ENCODE measurements around the gene OR4F15.

OR4F15 gene

GRCh38 chr15:101775136-101775535 lies 36.9 kb upstream of the OR4F15 start:
- no peak for TF ChIP-seq CEBPB (IDR thresholded peaks at IDR 0.05)

- no peak for TF ChIP-seq EP300 (IDR thresholded peaks at IDR 0.05; ENCODE audit: borderline replicate concordance)
- no peak for TF ChIP-seq TAF1 (IDR thresholded peaks at IDR 0.05; ENCODE audit: low read depth)
- no peak for TF ChIP-seq NFIC (IDR thresholded peaks at IDR 0.05)
These were observed 30.1 kb upstream of the OR4F15 start for GRCh38 chr15:101781928-101782327.

DNA sequence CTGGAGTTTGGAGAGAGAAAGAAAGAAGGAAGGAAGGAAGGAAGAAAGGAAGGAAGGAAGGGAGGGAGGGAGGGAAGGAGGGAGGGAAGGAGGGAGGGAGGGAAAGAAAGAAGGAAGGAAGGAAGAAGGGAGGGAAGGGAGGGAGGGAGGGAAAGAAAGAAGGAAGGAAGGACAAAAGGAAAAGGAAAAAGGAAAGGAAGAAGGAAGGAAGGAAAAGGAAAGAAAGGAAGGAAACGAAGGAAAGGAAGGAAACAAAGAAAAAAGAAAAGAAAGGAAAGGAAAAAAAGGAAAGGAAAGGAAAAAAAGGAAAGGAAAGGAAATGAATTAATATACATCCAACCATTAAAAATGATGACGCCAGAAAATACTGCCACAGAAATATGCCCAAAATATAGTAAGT lies 27.4 kb upstream of the OR4F15 start:
- no peak for TF ChIP-seq EGR1 (IDR thresholded peaks at IDR 0.05)
- no peak for TF ChIP-seq FOXM1 (IDR thresholded peaks at IDR 0.05; ENCODE audit: borderline replicate concordance, low read depth)
- TF ChIP-seq CEBPB (IDR thresholded peaks at IDR 0.05), result no peak
- TF ChIP-seq EP300 (IDR thresholded peaks at IDR 0.05; ENCODE audit: borderline replicate concordance), result no peak
- no peak for TF ChIP-seq TEAD4 (IDR thresholded peaks at IDR 0.05)
- TF ChIP-seq TCF12 (IDR thresholded peaks at IDR 0.05; ENCODE audit: low read depth), result no peak
- no peak for TF ChIP-seq ZBTB7A (IDR thresholded peaks at IDR 0.05; ENCODE audit: low read depth)
- no peak for TF ChIP-seq RAD21 (IDR thresholded peaks at IDR 0.05; ENCODE audit: low read depth)
- no peak for TF ChIP-seq YY1 (IDR thresholded peaks at IDR 0.05; ENCODE audit: low read depth)
- TF ChIP-seq, protein P1, sequence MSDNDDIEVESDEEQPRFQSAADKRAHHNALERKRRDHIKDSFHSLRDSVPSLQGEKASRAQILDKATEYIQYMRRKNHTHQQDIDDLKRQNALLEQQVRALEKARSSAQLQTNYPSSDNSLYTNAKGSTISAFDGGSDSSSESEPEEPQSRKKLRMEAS (IDR thresholded peaks at IDR 0.05), result no peak
- TF ChIP-seq, protein P2, sequence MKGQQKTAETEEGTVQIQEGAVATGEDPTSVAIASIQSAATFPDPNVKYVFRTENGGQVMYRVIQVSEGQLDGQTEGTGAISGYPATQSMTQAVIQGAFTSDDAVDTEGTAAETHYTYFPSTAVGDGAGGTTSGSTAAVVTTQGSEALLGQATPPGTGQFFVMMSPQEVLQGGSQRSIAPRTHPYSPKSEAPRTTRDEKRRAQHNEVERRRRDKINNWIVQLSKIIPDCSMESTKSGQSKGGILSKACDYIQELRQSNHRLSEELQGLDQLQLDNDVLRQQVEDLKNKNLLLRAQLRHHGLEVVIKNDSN (IDR thresholded peaks at IDR 0.05), result no peak
- TF ChIP-seq NFIC (IDR thresholded peaks at IDR 0.05), result no peak
- TF ChIP-seq CREB1 (IDR thresholded peaks at IDR 0.05; ENCODE audit: low read depth), result no peak
- no peak for TF ChIP-seq REST (IDR thresholded peaks at IDR 0.05; ENCODE audit: low read depth)
- TF ChIP-seq TAF1 (IDR thresholded peaks at IDR 0.05; ENCODE audit: low read depth), result no peak

DNA sequence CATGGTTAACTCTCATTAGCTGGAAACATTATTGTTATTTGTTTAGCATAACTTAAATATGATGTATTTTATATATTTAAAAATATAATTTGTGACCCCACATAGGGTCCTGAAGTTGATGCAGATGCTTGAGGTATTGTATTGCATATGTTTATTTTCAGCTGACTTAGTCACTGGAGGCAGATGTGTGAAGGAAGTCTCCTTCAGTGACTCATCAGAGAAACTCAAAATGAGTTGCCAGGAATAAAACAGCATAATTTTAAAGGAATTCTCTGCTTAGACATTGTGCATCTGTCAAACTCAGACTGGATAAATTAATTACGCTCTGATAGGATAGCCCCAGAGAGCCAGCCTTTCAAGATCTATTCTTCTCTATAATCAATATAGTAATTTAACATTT lies 16.5 kb upstream of the OR4F15 start:
- TF ChIP-seq ZBTB7A (IDR thresholded peaks at IDR 0.05; ENCODE audit: low read depth), result no peak

- TF ChIP-seq FOXM1 (IDR thresholded peaks at IDR 0.05; ENCODE audit: borderline replicate concordance, low read depth) (no peak), NFIC (IDR thresholded peaks at IDR 0.05) (no peak)
These were observed 12.3 kb upstream of the OR4F15 start for GRCh38 chr15:101799665-101800064.

DNA sequence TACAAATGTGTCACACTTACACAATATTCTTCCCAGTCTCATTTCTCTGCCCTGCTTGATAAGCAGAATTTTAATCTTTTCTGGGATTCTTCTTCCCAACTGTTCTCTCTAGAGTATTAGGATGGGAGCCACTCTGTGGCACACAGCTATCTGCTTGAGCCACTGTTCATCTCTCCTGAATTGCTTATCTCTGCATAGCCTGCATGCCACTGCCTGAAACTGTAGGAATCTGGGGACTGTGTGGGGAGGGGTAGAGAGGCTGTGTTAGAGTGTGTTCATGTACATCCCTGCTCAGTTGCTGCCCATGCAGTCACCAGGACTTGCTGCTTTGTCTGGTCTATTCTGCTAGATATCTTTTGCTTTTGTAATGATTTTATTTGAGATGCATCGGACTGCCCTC lies 11.0 kb upstream of the OR4F15 start:
- TF ChIP-seq, protein P1 (IDR thresholded peaks at IDR 0.05), result no peak
- TF ChIP-seq EGR1 (IDR thresholded peaks at IDR 0.05) (no peak), TAF1 (IDR thresholded peaks at IDR 0.05; ENCODE audit: low read depth) (no peak), YY1 (IDR thresholded peaks at IDR 0.05; ENCODE audit: low read depth) (no peak), CEBPB (IDR thresholded peaks at IDR 0.05) (no peak), NFIC (IDR thresholded peaks at IDR 0.05) (no peak), TCF12 (IDR thresholded peaks at IDR 0.05; ENCODE audit: low read depth) (no peak)

DNA sequence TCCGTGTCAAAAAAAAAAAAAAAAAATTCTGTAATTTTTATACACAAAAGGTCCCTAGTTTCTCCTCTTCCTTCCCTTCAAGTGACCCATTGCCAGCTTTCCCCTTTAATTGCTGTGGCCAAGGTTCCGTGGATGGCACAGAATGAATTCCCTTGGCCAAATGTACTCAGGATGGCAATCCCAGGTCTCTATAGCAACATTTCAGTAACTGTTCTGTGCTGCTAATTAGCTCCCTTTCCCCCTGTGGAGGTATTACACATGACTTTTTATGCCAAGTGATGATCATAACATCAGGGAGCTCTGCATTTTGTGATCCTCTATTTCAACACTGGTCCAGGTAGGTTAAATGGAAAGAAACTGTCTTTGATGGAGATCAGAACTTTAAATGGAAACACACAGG lies 8.8 kb upstream of the OR4F15 start, which contains the start of gene OR4F6:
Gene OR4F6 (plus strand): TSS at position 301 of the 400 bp plus-strand sequence. CDS start 2,211 bp downstream, outside the sequence.
- TF ChIP-seq REST (IDR thresholded peaks at IDR 0.05; ENCODE audit: low read depth), result no peak
- TF ChIP-seq CEBPB (IDR thresholded peaks at IDR 0.05), result no peak
- no peak for TF ChIP-seq NFIC (IDR thresholded peaks at IDR 0.05)
- TF ChIP-seq CREB1 (IDR thresholded peaks at IDR 0.05; ENCODE audit: low read depth), result no peak
- no peak for TF ChIP-seq EP300 (IDR thresholded peaks at IDR 0.05; ENCODE audit: borderline replicate concordance)
- TF ChIP-seq, protein P1 (IDR thresholded peaks at IDR 0.05), result no peak
- TF ChIP-seq ZBTB7A (IDR thresholded peaks at IDR 0.05; ENCODE audit: low read depth), result no peak

GRCh38 chr15:101803676-101804075 lies 8.3 kb upstream of the OR4F15 start:
- TF ChIP-seq, protein P1 (IDR thresholded peaks at IDR 0.05), result no peak
- TF ChIP-seq ZBTB7A (IDR thresholded peaks at IDR 0.05; ENCODE audit: low read depth) (no peak), REST (IDR thresholded peaks at IDR 0.05; ENCODE audit: low read depth) (no peak), TCF12 (IDR thresholded peaks at IDR 0.05; ENCODE audit: low read depth) (no peak), NFIC (IDR thresholded peaks at IDR 0.05) (no peak), TEAD4 (IDR thresholded peaks at IDR 0.05) (no peak)
- TF ChIP-seq, protein P2 (IDR thresholded peaks at IDR 0.05), result no peak
